GM19468 (cell line): ENCODE results near the gene TMEM119.

Experiments
- ATAC-seq: cut with Tn5 transposase; IDR thresholded peaks from one replicate; pipeline ENCODE4 v1.9.1; 2021; ENCODE audit warnings: mild to moderate bottlenecking, moderate library complexity, moderate number of reproducible peaks; ENCODE audit not compliant: unreplicated experiment; ENCODE audit errors: extremely low read depth

The TMEM119 gene

DNA sequence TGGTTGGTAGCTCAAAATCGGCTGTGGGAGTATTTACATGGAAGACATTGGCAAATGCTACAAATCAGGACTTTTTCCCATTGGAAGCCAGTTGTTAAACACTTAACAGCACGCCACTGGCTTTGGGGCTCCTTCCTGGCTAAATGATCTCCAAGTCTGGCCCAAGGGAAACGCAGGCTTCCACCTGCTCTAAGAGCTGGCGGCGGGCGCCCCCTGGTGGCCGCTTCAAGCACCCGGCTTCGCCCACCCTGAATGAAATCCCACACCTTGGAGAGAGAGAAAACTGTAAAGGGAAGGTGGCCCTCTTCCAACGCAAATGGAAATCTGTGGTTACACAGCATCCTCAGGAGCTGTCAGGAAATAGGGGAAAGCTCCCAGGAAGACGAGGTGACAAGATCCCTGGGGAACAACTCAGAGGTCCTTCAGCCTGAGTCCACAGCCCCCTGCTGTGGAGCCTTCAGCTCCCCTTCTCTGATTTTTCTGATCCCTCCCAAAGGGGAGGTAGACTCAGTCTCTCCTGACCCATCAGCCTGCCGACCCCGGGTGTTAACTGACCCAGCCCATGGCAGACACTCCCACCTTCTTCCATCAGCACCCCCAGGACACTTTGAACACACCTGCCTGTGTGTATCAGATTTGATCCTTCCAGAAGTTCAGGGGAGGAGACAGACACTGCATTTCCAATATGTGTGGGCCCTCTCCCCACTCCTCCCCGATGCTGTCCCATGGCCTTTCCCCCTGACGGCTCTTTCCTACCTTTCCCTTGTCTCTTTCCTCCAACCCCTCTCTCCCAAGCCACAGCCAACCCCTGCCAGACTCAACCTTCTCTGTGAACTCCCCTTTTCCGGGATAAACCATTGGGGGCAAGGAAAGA lies 20.4 kb upstream of the TMEM119 start:
- peak; percentile 5 for ATAC-seq

DNA sequence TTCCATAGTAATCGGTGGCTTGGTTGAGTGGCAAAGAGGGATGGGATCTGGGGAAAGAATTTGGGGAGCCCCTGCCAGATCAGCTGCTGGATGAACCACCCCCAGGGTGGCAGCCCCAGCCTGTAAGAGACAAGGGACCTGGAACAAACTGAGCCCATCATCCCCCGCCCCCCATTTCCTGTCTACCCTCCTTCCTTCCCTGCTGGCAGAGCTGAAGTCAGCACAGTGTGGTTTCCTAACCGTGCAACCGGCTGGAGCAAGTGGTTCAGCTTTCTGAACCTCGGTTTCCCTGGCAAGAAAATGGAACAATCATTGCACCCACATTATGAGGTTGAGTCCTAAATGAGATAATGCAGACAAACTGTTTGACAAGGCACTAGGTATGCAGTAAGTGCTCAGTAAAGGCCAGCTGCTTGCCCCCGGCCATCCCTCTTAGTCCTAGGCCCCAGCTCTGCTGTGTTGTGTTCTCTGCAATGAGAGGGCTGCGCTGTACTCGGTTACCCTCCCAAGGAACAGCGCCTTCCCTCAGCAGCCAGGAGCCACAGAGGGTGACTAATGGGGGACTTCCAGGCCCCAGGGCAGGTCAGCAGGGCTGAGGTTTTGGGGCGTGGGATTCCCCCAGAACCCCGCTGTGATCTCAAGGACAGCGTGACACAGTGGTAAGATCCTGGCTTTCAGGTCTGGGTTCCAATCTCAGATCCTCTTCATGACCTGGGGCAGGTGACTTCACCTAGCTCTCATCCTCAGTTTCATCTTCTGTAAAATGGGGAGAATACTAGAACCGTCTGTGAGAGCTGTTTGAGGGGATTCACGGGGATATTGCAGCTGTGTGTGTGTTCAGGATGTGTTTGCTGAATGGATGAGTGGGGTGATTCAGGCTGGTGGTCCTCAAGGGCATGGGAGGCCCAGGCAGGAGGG lies 19.3 kb upstream of the TMEM119 start:
- ATAC-seq = peak; percentile 50

GRCh38 chr12:108616359-108616758 lies 18.5 kb upstream of the TMEM119 start:
- no peak for ATAC-seq

- ATAC-seq = no peak
Measured at GRCh38 chr12:108615918-108616317, 18.0 kb upstream of the TMEM119 start.

- no peak for ATAC-seq
Measured at GRCh38 chr12:108614639-108615038, 16.8 kb upstream of the TMEM119 start.

DNA sequence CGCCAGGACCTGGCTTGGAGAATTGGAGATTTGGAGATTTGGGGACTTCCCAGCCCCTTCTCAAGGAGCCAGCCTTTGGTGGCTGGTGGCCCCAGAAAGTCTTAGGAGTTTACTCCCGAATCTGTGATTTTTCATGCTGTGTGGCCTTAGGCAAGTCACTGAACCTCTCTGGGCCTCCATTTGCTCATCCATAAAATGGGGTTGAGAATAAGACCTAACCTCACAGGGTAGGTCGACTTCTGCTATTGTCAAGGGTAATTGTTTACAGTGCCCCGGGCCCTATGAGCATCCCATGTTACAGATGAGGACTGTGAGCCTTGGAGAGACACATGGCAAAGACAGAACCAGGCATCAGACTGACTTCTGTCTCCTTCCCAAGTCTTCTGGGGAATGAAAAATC lies 16.2 kb upstream of the TMEM119 start:
- ATAC-seq = no peak

DNA sequence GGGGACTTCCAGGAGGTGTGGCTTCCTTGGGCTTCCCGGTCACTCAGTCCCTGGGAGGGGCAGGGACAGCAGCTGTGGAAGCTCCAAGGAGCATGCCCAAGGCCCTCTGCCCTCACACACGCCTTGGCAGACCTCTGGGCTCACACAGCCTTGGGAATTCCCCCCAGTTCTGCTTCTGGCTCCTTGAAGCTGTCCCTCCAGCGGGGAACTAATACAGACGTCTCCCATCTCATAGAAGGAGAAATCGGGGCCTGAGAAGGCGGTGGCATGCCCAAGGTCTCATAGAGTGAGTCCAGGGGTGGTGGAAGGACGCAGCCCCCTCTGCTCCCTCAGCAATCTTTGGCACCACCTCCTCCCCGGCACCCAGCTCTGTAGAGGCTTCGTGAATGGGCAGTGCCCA lies 15.7 kb upstream of the TMEM119 start:
- no peak for ATAC-seq

DNA sequence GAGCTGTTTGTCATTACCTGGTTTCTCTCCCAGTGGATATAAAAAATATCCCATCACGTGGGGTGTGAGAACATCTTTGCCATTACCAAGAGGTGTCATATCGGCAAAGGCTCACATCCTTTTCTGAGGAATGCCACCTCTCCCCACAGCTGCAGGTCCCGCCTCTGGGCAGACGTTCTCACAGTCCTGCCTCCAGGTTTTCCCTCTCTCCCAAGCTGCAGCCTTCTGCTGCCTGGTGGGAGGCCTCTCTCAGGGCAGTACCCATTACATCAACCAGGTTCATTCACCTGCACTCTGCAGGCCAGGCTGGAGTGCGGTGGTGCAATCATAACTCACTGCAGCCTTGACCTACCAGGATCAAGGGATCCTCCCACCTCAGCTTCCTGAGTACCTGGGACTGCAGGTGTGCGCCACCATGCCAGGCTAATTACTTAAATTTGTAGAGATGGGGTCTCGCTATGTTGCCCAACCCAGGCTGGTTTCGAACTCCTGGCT lies 15.0 kb upstream of the TMEM119 start:
- no peak for ATAC-seq

DNA sequence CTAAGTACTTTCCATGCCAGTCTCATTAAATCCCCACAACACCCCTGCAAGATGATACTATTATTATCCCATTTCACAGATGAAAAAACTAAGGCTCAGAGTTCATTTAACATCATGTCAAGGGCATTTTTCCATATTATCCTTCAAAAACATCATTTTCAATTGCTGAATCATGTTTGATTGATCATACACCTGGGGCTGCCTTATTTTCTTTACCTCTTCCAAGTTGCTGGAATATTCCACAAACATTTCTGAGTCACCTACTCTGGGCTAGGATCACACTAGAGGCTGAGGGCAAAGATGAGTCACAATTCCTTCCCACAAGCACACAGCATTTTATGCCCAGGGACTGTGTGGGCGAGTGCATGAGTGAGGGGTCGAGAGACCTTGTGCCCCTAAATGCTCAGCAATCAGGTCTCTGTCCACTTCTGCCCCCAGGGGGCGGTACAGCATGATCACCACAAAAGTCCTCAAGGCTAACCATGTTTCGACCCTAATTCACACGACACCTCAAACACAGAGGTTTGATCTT lies 14.1 kb upstream of the TMEM119 start:
- no peak for ATAC-seq

GRCh38 chr12:108610856-108611605 lies 13.1 kb upstream of the TMEM119 start:
- ATAC-seq = no peak

DNA sequence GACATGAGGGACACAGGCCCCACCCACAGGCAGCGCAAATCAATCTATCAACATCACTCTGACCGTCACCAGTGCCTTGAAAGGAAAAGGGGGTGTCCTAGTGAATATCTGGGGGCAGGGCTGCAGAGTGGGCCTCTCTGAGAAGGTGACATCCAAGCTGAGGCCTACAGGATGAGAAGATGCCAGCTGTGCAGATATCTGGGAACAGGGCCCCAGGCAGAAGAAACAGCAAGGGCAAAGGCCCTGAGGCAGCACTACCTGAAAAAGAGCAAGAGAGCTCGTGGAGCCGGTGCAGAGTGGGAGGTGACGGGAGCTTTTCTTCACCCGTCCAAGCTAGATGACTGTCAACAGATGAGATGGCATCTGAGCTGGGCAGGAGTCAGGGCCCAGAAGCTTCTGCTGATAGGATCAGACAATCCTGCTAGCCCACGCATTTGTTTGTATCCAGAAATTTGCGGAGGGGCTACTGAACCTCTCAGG lies 12.5 kb upstream of the TMEM119 start:
- ATAC-seq = no peak

DNA sequence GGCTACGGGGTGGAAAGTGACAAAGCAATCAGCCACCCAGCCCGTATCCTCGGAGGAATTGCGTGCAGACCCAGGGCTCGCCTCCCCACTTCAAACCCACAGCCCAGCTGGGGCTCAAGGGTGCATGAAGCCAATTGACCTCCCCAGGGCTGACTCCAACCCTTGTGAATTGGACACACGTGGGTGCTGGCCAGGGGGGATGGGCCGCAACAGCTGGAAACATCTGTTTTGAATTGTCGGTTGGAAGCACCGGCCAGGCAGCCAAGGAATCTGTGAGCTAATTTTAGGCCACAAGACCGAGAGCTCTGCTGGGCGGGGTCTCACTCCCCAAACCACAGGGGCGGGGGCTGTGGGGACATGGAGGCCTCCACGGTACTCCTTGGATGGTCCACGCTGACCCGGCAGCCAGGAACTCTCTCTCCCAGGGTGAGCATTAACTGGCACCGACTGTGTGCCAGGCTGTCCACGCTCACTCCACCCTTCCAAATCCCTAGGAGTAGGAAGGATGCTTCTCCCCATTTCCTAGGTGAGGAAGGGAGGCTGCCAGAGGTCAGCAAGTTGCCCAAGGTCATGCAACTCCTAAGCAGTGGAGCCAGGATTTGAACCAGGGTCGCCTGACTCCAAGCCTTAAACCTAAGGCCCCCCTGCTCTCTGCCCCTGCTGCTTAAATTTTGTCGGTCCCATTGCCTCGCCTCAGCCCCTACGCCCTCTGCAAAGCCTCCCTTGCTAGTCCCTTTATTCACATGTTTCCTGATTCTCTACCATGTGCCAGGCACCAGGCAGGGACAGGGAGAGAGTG lies 11.9 kb upstream of the TMEM119 start:
- no peak for ATAC-seq

DNA sequence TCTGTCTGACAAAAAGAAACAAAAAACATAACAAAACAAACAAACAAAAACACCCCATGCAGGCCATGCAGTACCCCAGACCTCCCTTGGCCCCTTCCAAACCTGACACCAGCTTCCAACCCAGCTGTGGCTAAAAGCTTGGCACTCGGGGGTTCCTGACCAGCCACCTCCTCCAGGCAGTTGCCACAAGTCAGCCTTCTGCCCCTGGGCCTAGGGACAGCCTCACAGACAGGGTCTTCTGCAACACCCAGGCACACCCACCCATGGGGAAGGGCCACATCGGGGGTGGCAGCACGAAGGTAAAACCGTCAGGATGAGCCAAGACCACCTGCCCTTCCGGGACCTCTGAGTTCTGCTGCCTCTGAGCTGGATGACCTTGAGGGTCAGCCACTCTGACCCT lies 10.7 kb upstream of the TMEM119 start:
- ATAC-seq = no peak

DNA sequence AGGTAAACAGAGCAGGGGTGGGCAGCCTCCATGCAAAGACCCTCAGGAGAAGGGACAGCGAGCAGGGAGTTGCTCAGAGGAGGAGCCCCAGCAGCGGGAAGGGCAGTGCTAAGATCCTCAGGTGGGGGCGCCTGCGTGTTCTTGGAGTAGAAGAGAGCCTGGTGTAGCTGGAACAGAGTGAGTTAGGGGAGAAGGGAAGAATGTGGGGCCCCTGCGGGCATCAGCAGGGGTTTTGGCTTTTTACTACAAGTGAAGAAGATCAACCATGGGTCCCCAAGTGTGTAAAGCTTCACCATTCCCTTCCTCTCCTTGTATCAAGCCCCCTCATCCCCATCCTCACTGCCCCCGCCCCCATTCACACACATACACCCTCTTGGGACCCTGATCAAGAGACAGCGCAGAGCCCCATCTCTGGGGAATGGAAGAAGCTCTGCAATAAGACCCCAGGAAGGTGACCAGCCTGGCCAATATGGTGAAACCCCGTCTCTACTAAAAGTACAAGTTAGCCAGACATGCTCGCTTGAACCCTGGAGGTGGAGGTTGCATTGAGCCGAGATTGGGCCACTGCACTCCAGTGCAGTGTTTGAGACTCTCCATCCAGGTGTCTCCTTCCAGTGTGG lies 10.2 kb upstream of the TMEM119 start:
- ATAC-seq = no peak

GRCh38 chr12:108606492-108606891 lies 8.6 kb upstream of the TMEM119 start:
- no peak for ATAC-seq

GRCh38 chr12:108605690-108606406 lies 8.0 kb upstream of the TMEM119 start:
- no peak for ATAC-seq

DNA sequence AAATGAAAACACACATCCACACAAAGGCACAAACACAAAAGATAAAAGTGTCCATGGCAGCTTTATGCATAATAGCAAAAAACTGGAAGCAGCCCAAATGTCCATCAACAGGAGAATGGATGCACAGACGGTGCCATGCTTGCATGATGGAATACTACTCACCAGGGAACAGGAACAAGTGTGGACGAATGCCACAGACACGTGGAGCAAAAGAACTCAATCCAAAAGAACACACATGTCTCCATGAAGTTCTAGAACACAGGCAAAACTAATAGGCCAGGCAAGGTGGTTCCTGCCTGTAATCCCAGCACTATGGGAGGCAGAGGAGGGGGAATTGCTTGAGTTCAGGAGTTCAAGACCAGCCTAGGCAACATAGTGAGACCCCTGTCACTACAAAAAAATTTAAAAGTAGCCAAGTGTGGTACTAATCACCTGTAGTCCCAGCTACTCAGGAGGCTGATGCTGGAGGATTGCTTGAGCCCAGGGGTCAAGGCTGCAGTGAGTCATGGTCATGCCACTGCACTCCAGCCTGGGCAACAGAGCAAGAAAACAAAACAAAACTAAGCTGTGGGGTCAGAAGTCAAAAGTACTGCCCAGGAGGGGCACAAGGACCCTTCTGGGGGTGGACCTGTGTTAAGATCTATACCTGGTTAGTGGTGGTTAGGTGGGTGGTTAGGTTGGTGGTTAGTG lies 7.3 kb upstream of the TMEM119 start:
- ATAC-seq = no peak
